ENCODE measurements around the gene ANKRD40CL.

DNA sequence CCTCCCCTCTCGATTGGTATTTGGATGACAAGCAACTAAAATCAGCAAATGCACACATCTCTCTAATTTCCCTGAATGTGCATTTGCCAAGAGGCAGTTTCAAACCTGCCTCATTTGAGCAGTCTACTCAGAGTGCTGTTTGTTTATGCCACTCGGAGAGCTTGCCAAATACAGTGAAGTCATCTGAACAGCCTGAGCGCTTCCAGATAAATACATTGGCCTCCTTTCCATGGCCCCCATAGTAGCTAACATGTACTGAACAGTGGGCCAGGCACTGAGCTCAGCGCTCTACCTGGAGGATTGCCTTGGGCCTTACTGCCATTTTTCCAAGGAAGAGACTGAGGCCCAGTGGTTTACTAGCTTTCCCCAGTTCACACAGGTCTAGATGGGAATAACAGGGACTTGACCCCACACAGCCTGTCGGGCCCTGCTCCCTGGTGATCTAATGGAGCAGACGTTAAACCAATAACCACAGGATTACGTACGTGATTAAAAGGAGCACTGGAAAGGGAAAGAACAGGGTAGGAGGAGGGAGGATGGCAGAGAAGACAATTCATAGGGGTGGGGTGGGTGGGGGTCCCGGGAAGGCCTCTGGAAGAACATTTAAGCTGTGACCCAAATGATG lies 18.7 kb upstream of the ANKRD40CL start:
- no peak for TF ChIP-seq GATA2 (IDR thresholded peaks at IDR 0.05; ENCODE audit: low read depth, low read length)
- no peak for TF ChIP-seq GATA3 (IDR thresholded peaks at IDR 0.05; ENCODE audit: low read depth, low read length)
